DMS53 treated with DMSO at 0.1 percent for 48 hours (cell line): ENCODE measurements around the gene BAHD1.

ENCODE experiments used
- DNase-seq: peaks from one replicate; lab custom pipeline; 2025; ENCODE audit not compliant: unreplicated experiment; lab: John Stamatoyannopoulos, UW

The BAHD1 gene

DNA sequence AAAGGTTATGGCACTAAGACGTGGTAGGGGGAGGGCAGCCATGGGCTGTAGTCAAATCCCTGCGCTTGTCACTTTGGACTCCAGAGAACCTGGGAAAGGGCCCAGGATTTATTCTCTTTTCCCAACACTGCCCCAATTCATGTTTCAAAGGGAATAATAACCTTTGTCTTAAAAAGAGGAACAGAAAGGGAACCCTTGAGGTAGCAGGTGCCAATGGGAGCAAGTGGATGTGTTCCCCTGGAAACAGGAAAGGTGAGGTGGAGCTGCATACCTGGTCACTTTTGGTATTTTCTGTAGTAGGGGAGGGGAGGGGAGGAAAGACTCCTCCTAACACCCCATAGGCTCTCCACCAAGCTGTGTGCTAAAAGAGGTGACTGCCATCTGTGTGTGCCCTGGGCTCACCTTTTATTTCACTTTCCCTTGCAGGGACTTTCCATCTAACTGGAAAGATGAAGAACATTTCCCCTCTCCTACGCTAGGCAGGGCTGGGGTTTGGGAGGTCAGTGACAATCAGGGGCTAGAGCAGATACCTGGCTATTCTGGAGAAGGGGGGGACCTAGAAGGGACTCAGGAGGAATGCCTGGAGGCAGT, 23.9 kb downstream of the BAHD1 start:
- no peak for DNase-seq

DNA sequence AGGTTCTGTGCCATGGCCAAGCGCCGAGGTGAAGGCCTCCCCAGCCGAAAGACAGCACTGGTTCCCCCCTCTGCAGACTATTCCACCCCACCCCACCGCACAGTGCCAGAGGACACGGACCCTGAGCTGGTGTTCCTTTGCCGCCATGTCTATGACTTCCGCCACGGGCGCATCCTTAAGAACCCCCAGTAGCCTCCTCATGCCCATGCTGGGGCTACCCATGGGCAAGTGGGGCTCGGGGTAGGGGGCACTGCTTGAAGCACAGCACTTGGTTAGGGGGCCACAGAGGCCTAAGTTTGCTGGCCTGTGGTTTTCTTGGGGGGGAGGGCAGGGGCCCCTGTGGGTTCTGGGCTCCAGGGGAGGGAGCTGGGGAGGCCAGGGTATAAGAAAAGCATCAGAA, 25.2 kb downstream of the BAHD1 start:
- no peak for DNase-seq

DNA sequence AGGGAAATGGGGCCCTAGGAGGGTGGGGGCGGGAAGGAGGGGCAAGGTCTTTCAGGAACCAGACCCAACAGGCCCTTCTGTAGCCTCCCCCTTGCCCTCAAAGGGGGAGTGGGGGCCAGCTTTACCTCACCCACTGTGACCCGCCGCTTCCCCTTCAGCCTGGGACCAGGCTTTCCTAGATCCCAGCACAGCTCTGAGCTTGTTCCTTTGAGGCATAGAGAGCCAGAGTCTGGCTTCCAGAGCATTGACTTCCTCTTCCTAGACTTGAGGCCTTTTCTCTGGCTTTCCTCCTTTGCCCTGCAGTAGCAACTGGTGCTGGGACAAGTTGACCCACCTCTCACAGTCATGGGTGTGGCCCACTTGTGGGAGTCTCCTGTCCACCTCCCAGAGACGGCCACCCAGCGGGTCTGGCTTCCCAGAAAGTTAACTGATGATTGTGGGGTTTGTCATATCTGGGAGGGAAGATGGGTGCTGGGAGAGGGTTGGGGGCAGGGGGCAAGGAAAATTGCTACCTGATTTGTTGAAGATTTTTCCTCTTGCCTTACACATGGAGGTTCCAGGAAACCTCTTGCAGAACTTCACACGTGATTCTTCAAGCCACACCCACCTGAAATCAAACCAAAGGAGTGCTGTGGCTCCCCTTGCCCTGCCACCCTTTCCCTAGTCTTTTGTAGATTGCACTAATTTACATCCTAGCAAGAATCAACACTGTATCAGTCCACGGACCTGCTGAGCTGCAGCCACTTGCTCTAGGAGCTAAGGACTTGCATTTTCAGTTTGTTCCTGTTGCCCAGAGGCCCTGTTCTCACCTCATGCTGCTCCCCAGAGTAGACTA, 25.9 kb downstream of the BAHD1 start:
- no peak for DNase-seq

DNA sequence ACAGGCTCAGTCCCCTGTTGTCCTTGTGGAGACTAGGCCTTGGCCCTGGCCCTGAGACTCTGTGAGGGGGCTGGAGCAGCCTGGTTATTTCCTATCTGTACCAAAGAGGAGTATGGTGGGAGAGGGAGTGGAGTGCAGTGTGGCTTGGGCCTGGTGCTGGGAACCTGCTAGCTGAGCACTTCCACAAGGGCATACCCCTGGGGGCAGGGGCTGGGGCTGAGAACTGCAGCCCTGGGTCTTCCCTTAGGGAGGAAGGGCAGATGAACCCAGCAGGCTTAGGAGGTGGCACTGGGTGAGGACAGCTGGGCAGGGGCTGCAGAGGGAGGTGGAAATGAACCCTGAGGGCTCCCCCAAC, 26.5 kb downstream of the BAHD1 start:
- DNase-seq: no peak

DNA sequence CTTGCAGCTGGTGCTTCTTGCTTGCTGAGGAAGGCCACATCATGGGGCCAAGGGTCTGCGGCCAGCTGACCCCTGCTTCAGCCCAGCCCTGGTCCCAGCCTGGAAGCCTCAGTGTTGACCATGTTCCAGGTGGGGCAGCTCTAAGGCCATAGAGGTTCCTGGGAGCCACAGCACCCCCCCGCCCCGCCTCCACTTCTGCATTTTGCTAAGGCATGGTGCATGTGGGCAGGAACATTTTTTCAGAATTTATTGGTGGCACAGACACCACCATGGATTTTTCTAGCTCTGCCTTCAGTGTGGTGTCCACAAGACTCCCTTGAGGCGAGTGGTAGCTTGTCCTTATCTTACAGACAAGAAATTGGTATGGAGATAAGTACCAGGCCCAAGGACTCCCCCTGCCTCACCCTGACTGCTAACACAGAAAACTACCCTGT, 28.2 kb downstream of the BAHD1 start:
- DNase-seq: no peak

DNA sequence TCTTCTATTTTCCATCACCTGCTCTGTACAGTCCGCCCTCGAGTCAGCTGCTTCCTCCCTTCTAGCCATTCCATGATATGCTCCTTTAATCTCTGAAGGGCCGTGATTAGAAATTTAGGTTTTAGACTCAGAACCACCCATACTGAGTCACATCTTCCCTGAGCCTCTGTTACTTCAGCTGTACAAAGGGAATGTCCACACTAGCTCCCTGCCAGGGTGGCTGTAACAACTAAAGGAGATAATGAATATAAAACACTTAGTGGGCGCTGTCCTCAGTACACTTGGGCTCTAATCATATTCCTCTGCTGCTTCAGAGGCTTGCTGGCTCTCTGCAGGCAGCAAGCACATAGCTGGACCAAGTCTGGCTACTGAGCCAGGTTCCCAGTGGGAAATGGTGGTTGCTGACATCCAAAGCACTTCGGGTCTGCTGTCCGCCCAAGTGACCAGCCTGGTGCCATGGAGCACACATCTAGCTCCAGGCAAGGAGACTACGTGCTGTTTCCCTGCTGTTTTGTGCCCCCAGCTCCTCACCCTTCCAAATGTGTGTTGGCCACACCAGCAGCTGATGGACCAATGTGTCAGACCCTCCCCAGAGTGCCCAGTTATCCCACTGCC, 29.1 kb downstream of the BAHD1 start:
- DNase-seq: no peak

DNA sequence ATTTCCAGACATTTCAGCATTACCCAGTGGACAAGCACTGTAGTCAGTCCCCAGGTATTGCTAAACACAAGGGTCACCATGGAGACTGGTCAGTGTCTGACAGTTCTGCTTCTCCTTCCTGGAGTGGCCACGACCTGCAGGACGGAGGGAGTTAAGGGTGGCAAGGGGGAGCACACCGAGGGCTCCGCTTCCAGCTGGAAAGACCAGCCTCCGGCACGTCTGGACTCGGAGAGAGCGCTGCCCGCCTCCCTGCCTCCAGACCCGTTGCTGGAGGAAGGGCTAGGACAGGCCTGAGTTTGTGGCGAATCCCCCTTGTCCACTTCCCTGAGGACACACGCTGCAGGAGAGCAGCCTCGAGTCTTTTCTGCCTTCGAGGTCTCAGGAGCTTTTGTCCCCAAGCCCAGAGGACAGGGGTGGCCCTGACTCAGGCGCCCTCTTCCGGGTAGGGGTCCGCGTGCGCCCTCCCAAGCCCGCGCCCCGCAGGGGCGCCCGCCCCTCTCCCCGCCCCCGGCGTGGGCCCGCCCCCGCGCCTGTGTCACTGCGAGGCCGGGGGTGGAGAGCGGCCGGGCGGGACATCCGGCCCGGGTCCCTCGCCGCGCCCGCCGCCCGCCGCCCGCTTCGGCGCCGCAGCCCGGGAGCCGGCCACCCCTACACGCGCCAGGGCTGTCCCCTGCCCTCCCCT, 29.8 kb downstream of the BAHD1 start, which contains the start of gene CHST14:
Gene CHST14 (plus strand): TSS at position 562 of the 682 bp plus-strand sequence. CDS start 230 bp downstream, outside the sequence.
- peak; percentile 27 for DNase-seq

DNA sequence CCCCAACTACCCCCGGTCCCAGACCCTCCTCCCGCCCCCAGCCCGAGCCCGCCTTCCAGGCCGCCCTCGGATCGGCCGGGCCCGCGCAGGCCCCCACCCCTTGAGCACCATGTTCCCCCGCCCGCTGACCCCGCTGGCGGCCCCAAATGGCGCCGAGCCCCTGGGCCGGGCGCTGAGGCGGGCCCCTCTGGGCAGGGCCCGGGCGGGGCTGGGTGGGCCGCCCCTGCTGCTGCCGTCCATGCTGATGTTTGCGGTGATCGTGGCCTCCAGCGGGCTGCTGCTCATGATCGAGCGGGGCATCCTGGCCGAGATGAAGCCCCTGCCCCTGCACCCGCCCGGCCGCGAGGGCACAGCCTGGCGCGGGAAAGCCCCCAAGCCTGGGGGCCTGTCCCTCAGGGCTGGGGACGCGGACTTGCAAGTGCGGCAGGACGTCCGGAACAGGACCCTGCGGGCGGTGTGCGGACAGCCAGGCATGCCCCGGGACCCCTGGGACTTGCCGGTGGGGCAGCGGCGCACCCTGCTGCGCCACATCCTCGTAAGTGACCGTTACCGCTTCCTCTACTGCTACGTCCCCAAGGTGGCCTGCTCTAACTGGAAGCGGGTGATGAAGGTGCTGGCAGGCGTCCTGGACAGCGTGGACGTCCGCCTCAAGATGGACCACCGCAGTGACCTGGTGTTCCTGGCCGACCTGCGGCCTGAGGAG, 30.5 kb downstream of the BAHD1 start:
- DNase-seq: no peak

DNA sequence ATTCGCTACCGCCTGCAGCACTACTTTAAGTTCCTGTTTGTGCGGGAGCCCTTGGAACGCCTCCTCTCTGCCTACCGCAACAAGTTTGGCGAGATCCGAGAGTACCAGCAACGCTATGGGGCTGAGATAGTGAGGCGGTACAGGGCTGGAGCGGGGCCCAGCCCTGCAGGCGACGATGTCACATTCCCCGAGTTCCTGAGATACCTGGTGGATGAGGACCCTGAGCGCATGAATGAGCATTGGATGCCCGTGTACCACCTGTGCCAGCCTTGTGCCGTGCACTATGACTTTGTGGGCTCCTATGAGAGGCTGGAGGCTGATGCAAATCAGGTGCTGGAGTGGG, 31.0 kb downstream of the BAHD1 start:
- no peak for DNase-seq

DNA sequence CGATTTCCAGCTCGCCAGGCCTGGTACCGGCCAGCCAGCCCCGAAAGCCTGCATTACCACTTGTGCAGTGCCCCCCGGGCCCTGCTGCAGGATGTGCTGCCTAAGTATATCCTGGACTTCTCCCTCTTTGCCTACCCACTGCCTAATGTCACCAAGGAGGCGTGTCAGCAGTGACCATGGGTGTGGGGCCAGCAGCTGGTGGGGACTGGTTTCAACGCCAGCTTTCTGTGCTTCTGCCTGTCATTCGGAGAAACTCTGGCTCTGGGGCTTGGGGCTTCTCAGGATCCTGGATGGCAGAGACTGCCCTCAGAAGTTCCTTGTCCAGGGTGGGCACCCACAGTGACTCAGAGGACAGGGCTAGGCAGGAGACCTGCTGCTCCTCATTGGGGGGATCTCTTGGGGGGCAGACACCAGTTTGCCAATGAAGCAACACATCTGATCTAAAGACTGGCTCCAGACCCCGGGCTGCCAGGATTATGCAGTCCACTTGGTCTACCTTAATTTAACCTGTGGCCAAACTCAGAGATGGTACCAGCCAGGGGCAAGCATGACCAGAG, 31.5 kb downstream of the BAHD1 start:
- DNase-seq: no peak

DNA sequence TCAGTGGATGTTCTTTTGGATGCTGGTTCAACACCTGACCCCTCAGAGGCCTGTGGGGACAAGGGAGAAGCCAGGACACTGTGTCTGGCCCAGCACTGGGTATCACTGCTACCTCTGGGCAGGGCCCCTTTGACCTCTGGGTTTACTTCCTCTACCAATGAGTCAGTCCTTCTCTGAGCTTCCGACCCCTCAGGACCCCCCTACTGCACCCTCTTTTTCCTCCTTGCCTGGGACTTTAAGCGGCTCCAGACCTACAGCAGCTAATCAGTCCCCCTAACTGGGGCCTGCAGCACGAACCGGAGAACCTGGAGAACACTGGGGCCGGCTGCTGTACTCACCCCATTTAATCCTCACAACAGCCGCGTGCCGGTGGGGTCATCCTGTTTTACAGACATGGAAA, 33.8 kb downstream of the BAHD1 start:
- no peak for DNase-seq

DNA sequence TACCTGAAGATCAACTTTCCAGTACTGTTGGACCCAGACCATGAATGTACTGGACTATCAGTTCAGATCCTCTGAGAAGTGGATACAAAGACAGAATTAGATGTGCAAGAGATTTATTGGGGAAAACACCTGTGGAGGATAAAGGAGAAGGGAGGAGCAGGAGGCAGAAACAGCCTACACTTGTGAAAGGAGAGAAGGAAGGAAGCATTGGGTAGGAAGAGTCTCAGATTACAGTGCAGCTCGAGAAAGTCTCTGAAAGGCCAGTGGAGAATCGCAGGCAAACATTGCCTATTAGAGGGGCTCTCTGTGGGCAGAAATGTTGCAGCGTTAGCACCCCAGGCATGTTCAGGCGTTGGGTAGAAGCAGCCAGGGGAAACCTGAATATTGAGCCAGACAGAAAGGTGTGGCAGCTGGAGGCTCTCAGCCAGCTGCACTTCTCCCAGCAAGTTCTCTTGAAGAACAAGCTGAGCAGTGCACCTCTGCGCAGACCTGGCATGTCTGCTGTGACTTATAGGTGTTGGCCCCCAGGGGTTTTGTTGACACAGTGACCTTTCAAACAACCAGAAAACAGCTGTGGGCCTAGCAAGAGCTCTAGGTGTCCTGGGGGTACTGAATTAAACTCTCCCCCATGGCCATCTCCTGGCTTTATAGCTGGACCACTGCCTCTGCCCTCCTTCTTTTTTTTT, 37.0 kb downstream of the BAHD1 start:
- no peak for DNase-seq

DNA sequence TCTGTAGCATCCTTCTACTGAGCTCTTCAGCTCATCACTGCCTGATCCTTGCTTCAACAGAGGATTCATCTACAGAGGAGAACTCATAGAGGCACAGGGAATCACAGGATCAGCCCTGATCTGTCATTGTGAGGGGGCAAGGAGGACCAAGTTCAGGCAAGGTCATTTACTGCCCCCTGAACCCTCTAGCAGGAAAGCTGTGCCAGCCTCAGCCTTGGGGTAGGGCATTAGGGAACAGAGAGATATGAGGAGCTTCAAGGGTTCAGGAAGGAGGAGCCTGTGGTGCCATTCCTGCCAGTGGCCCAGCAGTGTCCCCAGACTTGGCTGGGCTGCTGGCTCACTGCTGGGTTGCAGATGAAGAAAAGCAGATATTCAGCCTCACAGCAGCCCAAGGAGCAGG, 38.3 kb downstream of the BAHD1 start:
- DNase-seq: no peak

DNA sequence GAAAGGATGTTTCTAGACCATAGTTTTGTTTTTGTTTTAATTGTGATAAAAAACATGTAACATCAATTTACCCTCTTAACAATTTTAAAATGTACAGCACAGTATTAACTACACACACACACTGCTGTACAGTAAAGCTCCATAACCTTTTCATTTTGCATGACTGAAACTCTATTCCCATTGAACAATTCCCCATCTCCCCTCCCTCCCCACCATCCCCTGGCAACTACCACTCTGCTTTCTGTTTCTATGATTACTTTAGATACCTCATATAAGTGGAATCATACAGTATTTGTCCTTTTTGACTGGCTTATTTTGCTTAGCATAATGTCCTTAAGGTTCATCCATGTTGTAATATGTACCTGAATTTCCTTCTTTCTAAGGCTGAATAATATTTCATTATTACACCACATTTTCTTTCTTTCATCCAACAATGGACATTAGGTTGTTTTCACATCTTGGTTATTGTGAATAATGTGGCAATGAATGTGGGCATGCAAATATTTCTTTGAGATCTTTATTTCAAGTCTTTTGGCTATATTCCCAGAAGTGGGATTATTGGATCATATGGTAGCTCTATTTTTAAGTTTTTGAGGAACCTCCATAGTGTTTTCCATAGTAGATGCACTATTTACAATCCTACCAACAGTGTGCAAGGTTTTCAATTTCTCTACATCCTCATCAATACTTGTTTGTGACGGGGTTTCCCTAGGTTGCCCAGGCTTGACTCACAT, 40.8 kb downstream of the BAHD1 start:
- no peak for DNase-seq

DNA sequence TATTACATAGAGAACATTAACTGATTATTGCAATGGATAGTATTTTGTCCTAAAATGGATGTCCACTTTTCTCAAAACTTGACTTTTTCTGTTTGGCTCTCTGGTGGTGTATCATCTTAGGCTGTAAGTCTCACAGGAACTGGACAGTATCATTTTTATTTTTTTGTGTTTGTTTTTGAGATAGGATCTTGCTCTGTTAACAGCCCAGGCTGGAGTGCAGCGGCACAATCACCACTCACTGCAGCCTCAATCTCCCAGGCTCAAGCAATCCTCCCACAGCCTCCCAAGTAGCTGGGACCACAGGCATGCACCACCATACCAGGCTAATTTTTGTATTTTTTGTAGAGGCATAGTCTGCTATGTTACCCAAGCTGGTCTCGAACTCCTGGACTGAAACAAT, 43.2 kb downstream of the BAHD1 start:
- no peak for DNase-seq

DNA sequence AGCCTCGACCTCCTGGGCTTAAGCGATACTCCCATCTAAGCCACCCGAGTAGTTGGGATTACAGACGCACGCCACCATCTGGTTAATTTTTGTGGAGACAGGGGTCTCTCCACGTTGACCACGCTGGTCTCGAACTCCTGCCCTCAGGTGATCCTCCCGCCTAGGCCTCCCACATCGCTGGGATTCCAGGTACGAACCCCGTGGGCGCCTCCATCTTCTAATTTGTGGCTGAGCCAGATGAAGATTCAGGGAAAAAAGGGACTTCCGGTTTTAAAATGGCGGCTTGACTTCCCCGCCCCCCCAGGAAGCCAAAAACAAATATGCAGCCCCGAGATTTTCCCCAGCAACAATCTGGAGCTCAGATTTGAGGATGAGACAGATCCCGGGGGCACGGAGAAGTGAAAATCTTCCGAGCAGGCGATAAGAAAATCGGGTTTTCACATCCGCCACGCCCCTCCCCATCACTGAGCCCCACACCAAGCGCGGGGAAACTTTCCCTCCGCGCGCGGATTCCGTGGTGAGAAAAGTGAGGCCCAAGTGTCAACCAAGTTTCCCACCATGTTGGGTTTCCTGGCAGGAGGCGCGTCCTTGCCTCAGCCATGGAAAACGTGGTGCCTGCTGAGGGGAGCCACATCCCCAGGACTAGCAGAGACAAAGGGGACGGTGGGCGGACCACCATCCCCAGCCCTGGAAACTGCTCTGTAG, 45.5 kb downstream of the BAHD1 start:
- no peak for DNase-seq

DNA sequence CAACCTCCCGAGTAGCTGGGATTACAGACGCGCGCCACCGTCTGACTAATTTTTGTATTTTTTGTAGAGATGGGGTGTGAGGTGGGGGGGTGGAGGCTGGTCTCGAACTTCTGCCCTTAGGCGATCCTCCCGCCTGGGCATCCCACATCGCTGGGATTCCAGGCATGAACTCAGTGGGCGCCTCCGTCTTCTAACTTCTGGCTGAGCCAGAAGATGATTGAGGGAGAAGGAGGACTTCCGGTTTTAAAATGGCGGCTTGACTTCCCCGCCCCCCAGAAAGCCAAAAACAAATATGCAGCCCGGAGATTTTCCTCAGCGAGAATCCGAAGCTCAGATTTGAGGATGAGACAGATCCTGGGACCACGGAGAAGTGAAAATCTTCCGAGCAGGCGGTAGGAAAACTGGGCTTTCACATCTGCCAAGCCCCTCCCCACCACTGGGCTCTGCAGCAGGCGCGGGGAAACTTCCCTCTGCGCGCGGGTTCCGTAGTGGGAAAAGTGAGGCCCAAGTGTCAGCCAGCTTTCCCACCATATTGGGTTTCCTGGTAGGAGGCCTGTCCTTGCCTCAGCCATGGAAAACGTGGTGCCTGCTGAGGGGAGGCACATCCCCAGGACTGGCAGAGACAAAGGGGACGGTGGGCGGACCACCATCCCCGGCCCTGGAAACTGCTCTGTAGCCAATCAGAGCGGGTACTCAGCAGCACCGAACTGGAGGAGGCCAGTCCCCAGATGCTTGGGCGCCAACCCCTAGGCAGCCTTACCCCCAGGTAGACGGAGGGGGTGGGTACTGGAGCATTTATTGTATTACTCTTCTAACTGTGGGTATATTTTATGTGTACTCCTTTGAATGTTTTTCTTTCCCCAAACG, 47.3 kb downstream of the BAHD1 start:
- DNase-seq: no peak
